GM12891 (cell line): ENCODE results near the gene TP73.
A peak's percentile ranks its signal among the peaks of the same experiment; 100 is the strongest.

Experiments used
- DNase-seq: peaks from one replicate; pipeline ENCODE4 v3.0.0; 2011; ENCODE audit warnings: low spot score; ENCODE audit not compliant: insufficient read length
- FAIRE-seq: peaks from 2 replicates; lab custom pipeline; 2011; peaks lifted over from hg19 to GRCh38; lab: Jason Lieb, UNC
- PAX5 ChIP-seq: IDR thresholded peaks from 2 replicates; pipeline ENCODE4 v1.6.1; 2011; ENCODE audit warnings: low read length, moderate library complexity, mild to moderate bottlenecking; ENCODE audit not compliant: insufficient read depth, severe bottlenecking
- POLR2A ChIP-seq: IDR thresholded peaks from 2 replicates; pipeline ENCODE4 v1.6.1; 2011; ENCODE audit warnings: low read depth, low read length, control low read depth
- POLR2AphosphoS5 ChIP-seq: IDR thresholded peaks from 2 replicates; pipeline ENCODE4 v1.6.1; 2011; ENCODE audit warnings: low read depth, low read length, control low read depth
- POU2F2 ChIP-seq: IDR thresholded peaks from 2 replicates; pipeline ENCODE4 v1.6.1; 2011; ENCODE audit warnings: low read depth, mild to moderate bottlenecking, control low read depth, low read length, moderate library complexity
- SPI1 ChIP-seq: IDR thresholded peaks from 2 replicates; pipeline ENCODE4 v1.6.1; 2011; ENCODE audit warnings: low read depth, low read length, control low read depth
- TAF1 ChIP-seq: IDR thresholded peaks from 2 replicates; pipeline ENCODE4 v1.6.1; 2011; ENCODE audit warnings: low read depth, low read length, control low read depth

Gene TP73

GRCh38 chr1:3711780-3712451, 59.6 kb downstream of the TP73 start:
- DNase-seq (no peak), FAIRE-seq (no peak)

GRCh38 chr1:3712573-3713535, 60.5 kb downstream of the TP73 start:
- DNase-seq (no peak), FAIRE-seq (no peak)
- TF ChIP-seq POU2F2 (no peak), POLR2A (no peak), SPI1 (no peak), TAF1 (no peak), POLR2AphosphoS5 (no peak), PAX5 (no peak)

More at GRCh38 chr1:3711780-3712451, 59.6 kb downstream of the TP73 start:
- TF ChIP-seq POU2F2 (no peak), TAF1 (no peak), SPI1 (no peak), POLR2AphosphoS5 (no peak), PAX5 (no peak), POLR2A (no peak)

DNA sequence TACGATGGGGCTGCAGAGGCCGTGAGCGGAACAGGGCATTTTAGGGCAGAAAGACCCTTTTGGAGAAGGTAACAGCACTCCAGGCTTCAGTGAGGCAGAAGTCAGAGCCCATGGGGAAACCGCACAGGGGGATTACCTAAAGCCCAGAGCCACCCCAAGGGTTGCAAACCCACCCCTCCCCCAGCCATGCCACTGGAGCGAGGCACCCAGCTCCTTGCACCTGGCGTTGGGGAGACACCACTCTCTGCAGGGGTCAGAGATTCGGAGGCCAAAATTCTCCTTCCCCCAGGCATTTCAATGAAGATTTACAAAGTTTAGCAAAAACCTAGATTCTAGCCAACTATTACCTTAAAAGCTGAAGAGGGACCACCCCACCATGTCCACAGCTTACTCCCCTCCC, 61.5 kb downstream of the TP73 start:
- TF ChIP-seq SPI1 (no peak), PAX5 (no peak), TAF1 (no peak), POLR2AphosphoS5 (no peak), POLR2A (no peak), POU2F2 (no peak)
- DNase-seq (no peak), FAIRE-seq (no peak)

- FAIRE-seq, result no peak
- DNase-seq, result no peak
- TF ChIP-seq SPI1 (no peak), POLR2A (no peak)
Observed at GRCh38 chr1:3714284-3714741, 62.0 kb downstream of the TP73 start.

DNA sequence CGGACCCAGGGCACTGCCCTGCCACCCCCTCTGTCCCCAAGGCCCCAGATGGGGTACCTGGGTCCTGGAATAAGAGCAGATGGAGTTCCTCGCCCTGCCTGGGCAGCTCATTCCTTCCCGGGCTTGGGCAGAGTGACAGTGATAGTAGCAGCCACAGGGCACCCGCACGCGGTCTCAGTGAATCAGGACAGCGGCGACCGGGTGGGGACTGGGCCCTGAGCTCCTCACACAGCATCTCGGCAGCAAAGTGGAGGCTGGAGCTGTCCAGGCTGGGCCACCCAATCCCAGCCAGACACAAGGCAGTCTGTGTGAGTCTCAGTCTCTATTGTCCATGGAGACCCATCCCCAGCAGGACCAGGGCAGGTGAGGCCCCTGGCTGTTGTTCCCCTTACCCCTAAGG, 62.5 kb downstream of the TP73 start:
- FAIRE-seq (no peak), DNase-seq (no peak)
- no peak for TF ChIP-seq TAF1
- TF ChIP-seq PAX5, result no peak
- no peak for TF ChIP-seq POLR2A
- TF ChIP-seq POU2F2, result no peak
- TF ChIP-seq SPI1, result no peak

GRCh38 chr1:3716351-3716750, 64.0 kb downstream of the TP73 start:
- no peak for TF ChIP-seq SPI1
- no peak for TF ChIP-seq POU2F2
- TF ChIP-seq TAF1, result no peak
- no peak for TF ChIP-seq PAX5
- no peak for TF ChIP-seq POLR2A
- TF ChIP-seq POLR2AphosphoS5, result no peak

GRCh38 chr1:3717041-3717714, 64.9 kb downstream of the TP73 start:
- FAIRE-seq, result no peak
- no peak for DNase-seq
- TF ChIP-seq POLR2AphosphoS5, result no peak
- TF ChIP-seq TAF1, result no peak

More at GRCh38 chr1:3716351-3716750, 64.0 kb downstream of the TP73 start:
- DNase-seq (no peak), FAIRE-seq (no peak)

DNA sequence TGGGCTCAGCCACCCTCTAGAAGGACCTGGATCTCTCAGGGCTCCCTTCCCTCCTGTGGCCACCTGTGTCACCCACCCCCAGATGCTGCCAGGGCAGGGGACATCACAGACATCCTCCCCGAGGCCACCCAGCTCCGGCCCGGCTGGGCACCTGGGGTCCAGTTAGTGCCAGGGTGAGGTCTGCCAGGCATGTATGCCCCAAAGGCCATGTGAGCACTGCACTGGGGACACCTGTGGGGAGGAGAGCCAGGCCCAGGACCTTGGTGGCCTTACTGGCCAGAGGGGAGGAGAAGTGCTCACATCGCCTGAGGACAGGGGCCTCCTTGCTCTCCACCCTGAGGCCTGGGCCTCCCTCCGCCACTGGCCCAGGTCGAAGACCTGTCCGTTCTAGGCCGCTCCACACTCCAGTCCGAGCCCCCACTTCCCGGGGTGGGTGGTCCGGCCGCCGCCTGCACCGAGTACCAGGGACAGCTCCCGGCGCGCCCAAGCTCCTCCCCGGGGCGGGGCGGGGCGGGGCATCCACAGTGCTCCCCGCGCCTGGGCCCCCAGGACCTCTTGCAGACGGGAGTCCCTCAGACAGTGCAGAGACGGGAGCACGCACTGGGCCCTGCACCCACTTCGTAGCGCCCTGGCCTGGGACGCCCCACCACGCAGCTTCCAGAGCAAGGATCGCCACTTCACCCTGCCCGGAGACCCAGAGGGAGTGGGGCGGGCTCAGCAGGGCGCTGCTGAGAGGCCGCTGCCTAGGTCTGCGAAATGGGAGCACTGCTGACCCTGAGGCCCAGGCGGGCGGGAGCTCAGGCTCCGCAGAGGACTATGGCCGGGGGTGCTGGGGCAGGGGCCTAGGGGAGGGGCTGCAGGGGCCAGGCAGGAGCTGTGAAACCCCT, 65.6 kb downstream of the TP73 start:
- TF ChIP-seq POLR2A (no peak), TAF1 (no peak), POLR2AphosphoS5 (no peak), POU2F2 (no peak), PAX5 (no peak)
- FAIRE-seq, result no peak
- DNase-seq, result peak; percentile 71

GRCh38 chr1:3718764-3719163, 66.4 kb downstream of the TP73 start:
- no peak for FAIRE-seq
- DNase-seq, result no peak
- no peak for TF ChIP-seq POLR2AphosphoS5
- no peak for TF ChIP-seq PAX5
- TF ChIP-seq SPI1, result no peak
- TF ChIP-seq POU2F2, result no peak
- TF ChIP-seq TAF1, result no peak
- no peak for TF ChIP-seq POLR2A
